GM23338 (cell line): ENCODE results near the gene CHN1.

Source experiments
- CREB1 ChIP-seq: fragments of 250-450 bp; sonication (Bioruptor Pico); IDR thresholded peaks from 2 replicates; pipeline ENCODE4 v1.5.0; 2020; ENCODE audit warnings: low read depth, mild to moderate bottlenecking, moderate library complexity
- CTCF ChIP-seq, 2 experiments: fragments of 200-600 bp in 1 of 2; sonication (generic) in 1 of 2; conservative IDR thresholded peaks; 2 replicates each; pipeline versions ENCODE4 v1.5.1 to v1.6.1; 2016 to 2017; ENCODE audit warnings: antibody characterized with exemption in 2 of 2, low read depth in 2 of 2, mild to moderate bottlenecking in 2 of 2, moderate library complexity in 1 of 2
- EZH2 ChIP-seq: fragments of 200-600 bp; sonication (generic); IDR thresholded peaks from one replicate; pipeline ENCODE4 v1.8.0; 2017; ENCODE audit warnings: antibody characterized with exemption, mild to moderate bottlenecking, low read depth; ENCODE audit not compliant: unreplicated experiment
- EZH2phosphoT487 ChIP-seq: fragments of 200-600 bp; sonication (generic); IDR thresholded peaks from one replicate; pipeline ENCODE4 v1.8.1; 2018; ENCODE audit warnings: antibody characterized with exemption; ENCODE audit not compliant: unreplicated experiment
- JUNB ChIP-seq: IDR thresholded peaks from one replicate; pipeline ENCODE4 v1.6.1; 2016; ENCODE audit warnings: antibody characterized with exemption; ENCODE audit not compliant: unreplicated experiment
- POLR2AphosphoS5 ChIP-seq: IDR thresholded peaks from 2 replicates; pipeline ENCODE4 v1.6.1; 2016; ENCODE audit warnings: antibody characterized with exemption, low read depth
- REST ChIP-seq: IDR thresholded peaks from one replicate; pipeline ENCODE4 v1.6.1; 2018; ENCODE audit warnings: antibody characterized with exemption; ENCODE audit not compliant: unreplicated experiment
- ZNF462 ChIP-seq: fragments of 250-450 bp; sonication (Bioruptor Pico); IDR thresholded peaks from 2 replicates; pipeline ENCODE4 v1.5.0; 2020; ENCODE audit warnings: mild to moderate bottlenecking, moderate library complexity

- TF ChIP-seq CTCF (conservative IDR thresholded peaks at IDR 0.05; ENCODE audit: low read depth in 2 of 2) (no peak), EZH2 (no peak), REST (no peak), POLR2AphosphoS5 (no peak), CREB1 (CRISPR knock-in tag) (no peak), EZH2phosphoT487 (no peak), ZNF462 (CRISPR knock-in tag) (peak; percentile 84; the same call in 1 of the 2 replicates), JUNB (no peak)
Measured at GRCh38 chr2:174796319-174796771, 208.8 kb downstream of the CHN1 start.
